IPS-NIHi11 (cell line): ENCODE measurements around the gene LSP1.
A peak's percentile ranks its signal among the peaks of the same experiment; 100 is the strongest.

Experiments
- DNase-seq: peaks from one replicate; pipeline ENCODE4 v3.0.0; 2012; ENCODE audit warnings: mixed read lengths, low spot score

Gene LSP1

DNA sequence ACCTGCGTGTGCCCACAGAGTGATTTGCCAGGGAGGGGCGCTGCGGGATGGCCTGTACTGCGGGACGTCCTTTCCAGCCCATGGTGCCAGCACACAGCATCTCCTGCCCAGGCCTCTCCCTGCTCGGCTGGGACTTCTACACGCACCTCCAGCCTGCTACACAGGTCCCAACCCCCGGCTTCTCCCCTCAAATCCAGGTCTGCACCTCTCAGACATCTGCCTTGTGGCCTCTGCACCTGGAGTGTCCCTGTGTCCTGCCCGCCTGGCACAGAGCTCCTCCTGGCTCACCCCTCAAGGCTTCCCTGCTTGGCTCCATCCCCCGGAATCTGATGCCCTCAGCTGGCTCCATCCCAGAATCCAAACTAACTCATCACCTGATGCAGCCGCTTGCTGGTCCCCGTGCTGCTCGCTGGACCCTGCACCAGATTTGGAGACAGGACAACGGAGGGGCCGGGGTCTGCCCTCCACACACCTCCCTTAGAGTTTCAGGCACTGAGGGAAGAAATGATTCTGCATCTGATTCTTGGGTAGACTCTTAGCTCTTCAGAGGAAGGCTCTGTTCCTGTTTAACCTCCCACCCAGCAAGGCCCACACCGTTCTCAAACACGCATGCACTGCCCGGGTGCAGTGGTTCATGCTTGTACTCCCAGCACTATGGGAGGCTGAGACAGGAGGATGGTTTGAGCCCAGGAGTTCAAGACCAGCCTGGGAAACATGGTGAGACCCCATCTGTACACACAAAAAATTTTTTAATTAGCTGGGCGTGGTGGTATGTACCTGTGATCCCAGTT is 4.0 kb upstream of the LSP1 start:
- DNase-seq, result no peak

- no peak for DNase-seq
Measured at GRCh38 chr11:1851468-1852180, 1.3 kb upstream of the LSP1 start.

- no peak for DNase-seq
Measured at GRCh38 chr11:1852271-1852876, 510 bp upstream of the LSP1 start.

DNA sequence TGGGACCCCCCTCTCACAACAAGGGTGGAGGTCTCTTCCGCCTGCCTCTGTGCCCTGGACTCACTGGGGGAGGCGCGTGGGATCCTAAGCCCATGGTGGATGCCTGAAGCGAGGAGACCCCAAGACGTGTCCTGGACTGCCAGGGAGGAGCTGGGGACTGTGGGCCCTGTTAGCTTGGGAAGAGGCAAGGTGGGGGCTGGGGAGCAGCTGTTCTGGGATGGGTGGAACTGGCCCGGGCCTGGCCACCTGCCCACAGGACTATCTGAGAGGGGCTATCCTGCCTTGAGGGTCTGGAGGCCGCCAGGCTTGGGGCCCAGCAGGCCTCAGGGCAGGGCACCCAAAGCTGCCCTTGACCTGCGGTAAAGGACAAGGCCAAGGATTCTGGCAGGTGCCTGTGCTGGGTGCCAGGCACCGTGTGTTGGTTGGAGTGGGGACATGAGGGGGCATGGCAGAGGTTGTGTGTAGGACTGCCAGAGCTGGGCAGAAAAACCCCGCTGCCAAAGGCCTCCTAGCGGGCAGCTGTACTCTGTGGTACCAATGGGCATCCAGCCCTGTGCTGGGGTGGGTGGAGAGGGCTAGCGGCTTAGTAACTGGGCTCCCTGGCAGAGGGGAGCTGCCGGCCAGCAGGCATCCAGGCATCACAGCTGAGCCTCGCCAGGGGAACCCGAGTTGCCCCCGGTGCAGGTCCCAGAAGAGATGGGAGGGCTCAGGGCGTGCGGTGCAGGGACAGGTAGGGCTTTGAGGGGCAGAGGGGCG is 670 bp downstream of the LSP1 start:
- no peak for DNase-seq

- DNase-seq, result no peak
Measured at GRCh38 chr11:1854132-1854948, 1.5 kb downstream of the LSP1 start.

GRCh38 chr11:1854949-1855885 is 2.3 kb downstream of the LSP1 start:
- DNase-seq, result peak; percentile 63

- no peak for DNase-seq
Measured at GRCh38 chr11:1855886-1856265, 3.0 kb downstream of the LSP1 start.

DNA sequence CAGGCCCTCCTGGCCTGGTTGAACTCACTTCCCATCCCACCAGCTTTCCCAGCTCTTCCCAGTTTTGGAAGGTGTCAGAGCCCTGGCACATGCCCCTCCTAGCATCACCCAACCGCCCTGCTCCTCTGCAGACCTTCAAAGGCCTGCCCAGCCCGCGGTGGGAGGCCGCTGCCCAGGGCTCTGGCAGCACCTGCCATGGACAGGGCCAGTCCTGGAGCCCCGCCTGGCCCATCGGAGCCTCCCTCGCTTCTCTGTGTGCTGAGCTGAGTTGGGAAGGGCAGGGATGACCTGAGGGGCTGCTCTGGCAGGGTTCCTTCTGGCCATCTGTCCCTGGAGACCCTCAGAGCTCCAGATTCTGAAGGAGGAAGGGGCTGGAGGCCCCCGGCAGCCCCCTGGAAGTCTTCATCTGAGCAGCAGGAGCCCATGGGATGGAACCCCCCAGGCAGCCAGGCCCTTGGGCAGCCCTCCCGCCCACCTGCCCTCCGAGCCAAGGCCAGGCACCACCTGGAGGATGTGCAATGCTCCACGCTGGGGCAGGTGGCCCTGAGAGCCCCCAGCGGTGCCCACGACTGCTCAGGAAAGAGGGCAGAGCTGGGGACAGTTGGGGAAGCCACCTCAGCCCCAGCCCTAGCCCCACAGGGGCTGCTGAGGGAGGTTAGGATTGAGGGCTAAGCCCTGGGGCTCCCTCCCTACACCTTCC is 3.6 kb downstream of the LSP1 start:
- no peak for DNase-seq

DNA sequence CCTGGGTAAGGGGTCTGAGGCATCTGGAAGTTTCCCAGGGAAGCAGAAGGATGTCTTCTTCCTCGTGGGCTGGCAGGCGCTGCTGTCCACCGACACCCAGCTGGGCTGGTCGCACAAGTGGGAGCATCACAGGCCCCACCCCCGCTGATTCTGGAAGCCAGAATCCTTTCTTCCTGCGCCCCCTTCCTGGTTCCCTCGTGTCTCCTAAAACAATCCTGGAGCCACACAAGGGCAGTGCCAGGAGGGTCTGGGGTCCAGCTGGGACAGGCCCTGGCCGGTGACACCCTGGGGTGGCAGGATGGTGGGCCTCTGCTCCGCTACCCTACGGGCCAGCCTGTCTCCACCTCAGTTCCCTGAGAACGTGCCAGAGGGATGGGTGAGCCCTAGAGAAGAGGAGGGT is 4.2 kb downstream of the LSP1 start:
- DNase-seq, result no peak

DNA sequence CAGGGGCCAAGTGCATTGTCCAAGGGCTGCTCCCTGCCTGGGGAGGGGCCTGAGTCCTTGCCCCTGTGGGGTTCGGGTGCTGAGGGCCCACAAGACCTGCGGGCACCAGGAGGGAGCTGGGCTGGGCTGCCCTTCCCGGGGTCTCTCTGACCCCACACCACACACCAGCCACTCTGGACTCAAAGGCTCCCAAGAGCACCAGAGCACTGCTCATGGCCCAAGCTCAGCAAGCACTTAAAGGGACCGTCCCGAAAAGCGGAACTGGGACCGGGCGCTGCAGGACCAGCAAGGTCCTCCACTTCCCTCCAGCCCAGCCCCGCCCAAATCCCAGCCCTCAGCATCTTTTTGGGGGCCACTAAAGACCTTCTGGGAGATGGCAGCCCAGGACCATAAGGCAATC is 5.3 kb downstream of the LSP1 start:
- DNase-seq, result no peak

DNA sequence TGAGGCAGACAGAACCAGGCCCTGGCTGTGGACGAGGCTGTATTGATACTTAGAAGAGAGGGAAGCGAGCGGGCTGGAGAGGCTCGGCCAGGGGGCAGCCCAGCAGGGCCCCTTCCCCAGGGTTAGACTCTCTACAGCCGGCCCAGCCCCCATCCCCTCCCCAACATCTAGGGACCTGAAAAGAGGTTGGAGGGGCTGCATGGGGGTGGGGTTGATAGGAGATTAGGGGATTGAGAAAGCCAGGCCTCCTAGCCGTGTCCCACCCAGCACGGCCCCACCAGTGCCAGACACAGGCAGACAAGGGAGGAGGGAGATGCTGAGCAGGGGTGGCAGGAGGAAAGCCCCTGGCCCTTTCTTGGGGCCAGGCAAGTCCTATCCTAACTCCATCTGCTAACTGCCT is 5.7 kb downstream of the LSP1 start:
- no peak for DNase-seq

- no peak for DNase-seq
Measured at GRCh38 chr11:1859004-1859403, 6.1 kb downstream of the LSP1 start.

DNA sequence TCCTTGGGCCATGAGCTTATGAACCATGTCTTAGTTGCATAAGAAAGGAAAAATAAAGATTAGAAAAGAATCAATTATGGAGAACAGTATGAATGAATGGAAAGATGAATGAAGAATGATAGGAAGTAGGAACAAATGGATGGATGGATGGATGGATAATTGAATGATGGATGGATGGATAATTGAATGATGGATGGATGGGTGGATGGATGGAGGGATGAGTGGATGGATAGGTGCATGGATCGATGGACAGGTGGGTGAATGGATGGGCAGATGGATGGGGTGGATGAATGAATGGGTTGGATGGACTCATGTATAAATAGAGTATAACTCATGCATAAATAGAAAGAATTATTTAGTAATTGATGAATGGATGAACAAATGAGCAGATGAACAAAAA is 7.2 kb downstream of the LSP1 start:
- DNase-seq, result no peak

DNA sequence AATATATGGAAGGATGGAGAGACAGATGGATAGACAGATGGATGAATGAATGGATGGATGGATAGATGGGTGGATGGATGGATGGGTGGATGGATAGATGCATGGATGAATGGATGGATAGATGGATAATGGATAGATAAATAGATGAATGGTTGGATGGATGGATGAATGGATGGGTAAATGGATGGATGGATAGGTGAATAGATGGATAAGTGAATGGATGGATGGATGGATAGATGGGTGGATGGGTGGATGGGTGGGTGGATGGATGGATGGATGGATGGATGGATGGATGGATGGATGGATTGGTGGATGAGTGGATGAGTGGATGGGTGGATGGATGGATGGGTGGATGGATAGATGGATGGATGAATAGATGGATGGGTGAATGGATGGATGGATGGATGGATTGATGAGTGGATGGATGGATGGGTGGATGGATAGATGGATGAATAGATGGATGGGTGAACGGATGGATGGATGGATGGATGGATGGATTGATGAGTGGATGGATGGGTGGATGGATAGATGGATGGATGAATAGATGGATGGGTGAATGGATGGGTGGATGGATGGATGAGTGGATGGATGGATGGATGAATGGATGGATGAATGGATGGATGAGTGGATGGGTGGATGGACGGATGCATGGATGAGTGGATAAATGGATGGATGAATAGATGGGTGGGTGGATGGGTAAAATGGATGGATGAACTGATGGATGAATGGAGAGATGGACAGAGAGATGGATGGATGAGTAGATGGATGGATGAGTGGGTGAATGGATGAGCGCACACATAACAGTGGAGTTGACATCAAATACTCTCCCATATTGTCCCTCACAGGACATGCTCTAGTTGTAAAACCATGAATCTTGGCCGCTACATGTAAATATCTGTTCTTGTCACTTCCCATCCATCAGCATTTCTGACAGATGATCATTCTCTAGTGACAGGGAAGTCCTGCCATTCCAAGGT is 8.8 kb downstream of the LSP1 start:
- no peak for DNase-seq

DNA sequence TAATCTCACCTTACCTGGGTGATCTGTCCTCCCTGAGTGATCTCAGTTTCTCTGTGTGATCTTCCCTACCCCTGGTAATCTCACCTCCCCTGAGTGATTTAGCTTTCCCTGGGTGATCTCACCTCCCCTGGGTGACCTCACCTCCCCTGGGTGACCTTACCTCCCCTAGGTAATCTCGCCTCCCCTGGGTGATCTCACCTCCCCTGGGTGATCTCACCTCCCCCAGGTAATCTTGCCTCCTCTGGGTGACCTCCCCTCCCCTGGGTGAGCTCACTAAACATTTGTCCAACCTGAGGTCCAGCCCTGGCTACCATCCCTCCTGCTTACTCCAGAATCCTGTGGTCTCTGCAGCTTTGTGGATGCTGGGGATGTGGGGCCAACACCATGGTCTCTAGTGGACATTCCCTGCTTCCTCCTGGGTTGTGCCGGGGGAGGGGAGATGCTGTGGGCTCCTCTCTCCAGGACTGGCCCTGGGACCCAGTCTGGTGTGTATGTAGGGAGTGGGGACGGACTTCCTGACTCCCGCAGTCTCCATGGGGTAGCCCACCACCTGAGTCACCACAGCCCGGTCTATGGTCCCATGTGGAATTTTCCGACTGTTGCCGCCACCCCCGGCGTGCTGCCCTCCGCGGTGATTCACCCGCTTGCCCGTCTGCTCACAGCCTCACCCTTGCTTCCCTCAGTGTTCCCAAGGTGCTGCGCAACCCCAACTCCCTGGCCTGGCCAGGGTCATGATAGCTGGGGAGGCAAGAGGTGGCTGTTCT is 9.9 kb downstream of the LSP1 start:
- DNase-seq, result no peak

GRCh38 chr11:1863352-1864216 is 10.7 kb downstream of the LSP1 start:
- peak; percentile 91 for DNase-seq

GRCh38 chr11:1864231-1864630 is 11.3 kb downstream of the LSP1 start:
- DNase-seq, result no peak
